Tibial nerve (tissue), 4 donors: ENCODE results near the gene COMT.

Experiments
- CTCF ChIP-seq, 5 experiments: fragments of 200-600 bp in 3 of 5; fragments of 450-650 bp in 2 of 5; sonication (generic) in 3 of 5; IDR thresholded peaks; one replicate each; pipeline ENCODE4 v1.5.1; 2016 to 2019; ENCODE audit warnings: antibody characterized with exemption in 5 of 5, mild to moderate bottlenecking in 3 of 5, moderate library complexity in 2 of 5
- EP300 ChIP-seq, 2 donors: sonication (generic); formaldehyde crosslinking; IDR thresholded peaks; one replicate each; pipeline ENCODE4 v1.6.1; 2017; ENCODE audit warnings: antibody characterized with exemption in 2 of 2, mild to moderate bottlenecking in 1 of 2

- no peak for TF ChIP-seq CTCF (IDR thresholded peaks at IDR 0.05)
- TF ChIP-seq EP300 (IDR thresholded peaks at IDR 0.05): no peak
Measured at GRCh38 chr22:19959587-19960490, 18.3 kb downstream of the COMT start.
